ENCODE results near the gene PLEKHH2.
"Not testable (repeated sequence)": the region's sequence is repeated elsewhere in the genome, so short reads cannot be mapped to it uniquely, and the experiment has no call there.

PLEKHH2 gene

GRCh38 chr2:43642363-43642762, 5.3 kb downstream of the PLEKHH2 start:
- DNase-seq: no peak

GRCh38 chr2:43643680-43644079, 6.6 kb downstream of the PLEKHH2 start:
- DNase-seq: no peak

GRCh38 chr2:43648994-43649701, 12.1 kb downstream of the PLEKHH2 start:
- DNase-seq: no peak

GRCh38 chr2:43653506-43653905, 16.4 kb downstream of the PLEKHH2 start:
- DNase-seq: no peak

GRCh38 chr2:43657241-43657640, 20.2 kb downstream of the PLEKHH2 start:
- no peak for DNase-seq

- no peak for DNase-seq
Observed at GRCh38 chr2:43675646-43676321, 38.7 kb downstream of the PLEKHH2 start.

GRCh38 chr2:43676322-43677050, 39.4 kb downstream of the PLEKHH2 start, which contains the start of gene C1GALT1C1L:
TSS of gene C1GALT1C1L (minus strand) at chr2:43676429. CDS start at chr2:43676322, 107 bp downstream.
- DNase-seq: peak; percentile 54

GRCh38 chr2:43677783-43678182, 40.7 kb downstream of the PLEKHH2 start:
- DNase-seq: not testable (repeated sequence)

GRCh38 chr2:43685357-43685756, 48.3 kb downstream of the PLEKHH2 start:
- DNase-seq: no peak

GRCh38 chr2:43689999-43690398, 52.9 kb downstream of the PLEKHH2 start:
- no peak for DNase-seq

- DNase-seq: no peak
Observed at GRCh38 chr2:43692428-43692994, 55.5 kb downstream of the PLEKHH2 start.

GRCh38 chr2:43698140-43698539, 61.1 kb downstream of the PLEKHH2 start:
- not testable (repeated sequence) for DNase-seq

GRCh38 chr2:43699761-43700160, 62.7 kb downstream of the PLEKHH2 start:
- no peak for DNase-seq

- DNase-seq: no peak
Observed at GRCh38 chr2:43701111-43701510, 64.1 kb downstream of the PLEKHH2 start.

- DNase-seq: no peak
Observed at GRCh38 chr2:43707255-43708015, 70.4 kb downstream of the PLEKHH2 start.

- DNase-seq: no peak
Observed at GRCh38 chr2:43708178-43708577, 71.1 kb downstream of the PLEKHH2 start.

- no peak for DNase-seq
Observed at GRCh38 chr2:43708891-43709290, 71.8 kb downstream of the PLEKHH2 start.

- DNase-seq: no peak
Observed at GRCh38 chr2:43710866-43711265, 73.8 kb downstream of the PLEKHH2 start.

- no peak for DNase-seq
Observed at GRCh38 chr2:43714164-43714563, 77.1 kb downstream of the PLEKHH2 start.

- DNase-seq: no peak
Observed at GRCh38 chr2:43715300-43716098, 78.4 kb downstream of the PLEKHH2 start.

GRCh38 chr2:43717322-43717721, 80.3 kb downstream of the PLEKHH2 start:
- DNase-seq: no peak

All from NCI-H510A (cell line).